ENCODE results near the gene SLX4IP.
A peak's percentile ranks its signal among the peaks of the same experiment; 100 is the strongest.

Gene SLX4IP

GRCh38 chr20:10621149-10621548, 186.0 kb downstream of the SLX4IP start:
- no peak for DNase-seq
- Histone ChIP-seq H3K27ac (no peak overlapping the region), H3K4me3 (ENCODE audit: low read depth, low read length) (no peak overlapping the region), H3K36me3 (replicated peaks) (no peaks in the 10 kb centered on the region), H3K27me3 (replicated peaks) (no peaks in the 10 kb centered on the region)
- TF ChIP-seq, protein P1, sequence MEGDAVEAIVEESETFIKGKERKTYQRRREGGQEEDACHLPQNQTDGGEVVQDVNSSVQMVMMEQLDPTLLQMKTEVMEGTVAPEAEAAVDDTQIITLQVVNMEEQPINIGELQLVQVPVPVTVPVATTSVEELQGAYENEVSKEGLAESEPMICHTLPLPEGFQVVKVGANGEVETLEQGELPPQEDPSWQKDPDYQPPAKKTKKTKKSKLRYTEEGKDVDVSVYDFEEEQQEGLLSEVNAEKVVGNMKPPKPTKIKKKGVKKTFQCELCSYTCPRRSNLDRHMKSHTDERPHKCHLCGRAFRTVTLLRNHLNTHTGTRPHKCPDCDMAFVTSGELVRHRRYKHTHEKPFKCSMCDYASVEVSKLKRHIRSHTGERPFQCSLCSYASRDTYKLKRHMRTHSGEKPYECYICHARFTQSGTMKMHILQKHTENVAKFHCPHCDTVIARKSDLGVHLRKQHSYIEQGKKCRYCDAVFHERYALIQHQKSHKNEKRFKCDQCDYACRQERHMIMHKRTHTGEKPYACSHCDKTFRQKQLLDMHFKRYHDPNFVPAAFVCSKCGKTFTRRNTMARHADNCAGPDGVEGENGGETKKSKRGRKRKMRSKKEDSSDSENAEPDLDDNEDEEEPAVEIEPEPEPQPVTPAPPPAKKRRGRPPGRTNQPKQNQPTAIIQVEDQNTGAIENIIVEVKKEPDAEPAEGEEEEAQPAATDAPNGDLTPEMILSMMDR (IDR thresholded peaks at IDR 0.05; ENCODE audit: low read depth, low read length, missing control alignments), result no peak
- in situ Hi-C loops (cut with HindIII; ENCODE audit: low pct_ligation_motif_present, low sequenced_read_pairs), result no loop called here

- H3K27ac ChIP-seq, result peak overlapping the region; percentile 82
These were observed 187.7 kb downstream of the SLX4IP start for GRCh38 chr20:10622657-10623418.

DNA sequence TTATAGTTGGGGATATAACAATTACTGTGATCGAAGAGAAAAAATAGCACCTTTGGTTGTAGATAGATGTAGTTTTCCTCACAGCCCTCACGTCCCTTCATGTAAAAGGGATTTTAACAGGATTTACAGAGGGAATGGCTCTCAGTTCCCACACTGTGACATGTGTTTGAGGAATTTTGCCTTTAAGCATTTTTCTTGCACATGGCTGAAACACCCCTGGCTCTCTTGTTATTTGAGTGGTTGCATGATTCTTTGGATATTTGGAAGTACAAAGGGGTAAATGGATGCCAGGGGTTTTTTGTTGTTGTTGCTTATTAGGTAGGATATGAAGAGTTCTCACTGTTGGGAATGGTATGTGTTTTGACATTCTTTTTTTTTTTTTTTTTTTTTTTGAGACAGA, 190.5 kb downstream of the SLX4IP start:
- no peak overlapping the region for H3K4me3 ChIP-seq (ENCODE audit: low read depth, low read length)
- no peaks in the 10 kb centered on the region for H3K27me3 ChIP-seq (replicated peaks)
- no peak for DNase-seq
- no peaks in the 10 kb centered on the region for H3K36me3 ChIP-seq (replicated peaks)
- no peak overlapping the region for H3K27ac ChIP-seq
- TF ChIP-seq, protein P1 (IDR thresholded peaks at IDR 0.05; ENCODE audit: low read depth, low read length, missing control alignments), result no peak
- in situ Hi-C loops (cut with HindIII; ENCODE audit: low pct_ligation_motif_present, low sequenced_read_pairs), result no loop called here

More at GRCh38 chr20:10622657-10623418, 187.7 kb downstream of the SLX4IP start:
- TF ChIP-seq, protein P1 (IDR thresholded peaks at IDR 0.05; ENCODE audit: low read depth, low read length, missing control alignments), result peak; percentile 3
- H3K4me3 ChIP-seq (ENCODE audit: low read depth, low read length), result no peak overlapping the region
- in situ Hi-C loops (cut with HindIII; ENCODE audit: low pct_ligation_motif_present, low sequenced_read_pairs), result no loop called here
- peak; percentile 71 for DNase-seq
- no peaks in the 10 kb centered on the region for H3K27me3 ChIP-seq (replicated peaks)
- H3K36me3 ChIP-seq (replicated peaks), result no peaks in the 10 kb centered on the region

DNA sequence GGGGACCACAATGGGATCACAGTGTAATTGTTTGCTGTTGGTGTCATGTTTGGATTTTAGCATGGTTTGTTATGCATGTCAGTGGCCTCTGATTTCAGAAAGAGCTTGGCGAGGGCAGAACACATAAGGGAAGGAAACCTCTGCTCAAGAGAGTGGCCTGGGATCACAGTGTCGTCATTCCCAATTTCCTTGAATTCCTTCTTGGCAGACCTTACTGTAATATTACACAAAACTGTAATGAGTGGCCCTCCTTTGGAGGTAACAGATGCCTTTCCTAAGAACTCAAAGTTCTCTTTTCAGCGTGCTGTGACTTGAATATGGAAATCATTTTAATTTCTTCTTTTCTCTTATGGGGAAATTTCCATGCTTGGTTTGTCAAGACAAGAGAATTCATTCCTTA, 191.8 kb downstream of the SLX4IP start:
- Histone ChIP-seq H3K27me3 (replicated peaks) (no peaks in the 10 kb centered on the region), H3K27ac (no peak overlapping the region), H3K4me3 (ENCODE audit: low read depth, low read length) (no peak overlapping the region), H3K36me3 (replicated peaks) (no peaks in the 10 kb centered on the region)
- TF ChIP-seq, protein P1 (IDR thresholded peaks at IDR 0.05; ENCODE audit: low read depth, low read length, missing control alignments), result no peak
- DNase-seq, result no peak
- in situ Hi-C loops (cut with HindIII; ENCODE audit: low pct_ligation_motif_present, low sequenced_read_pairs), result no loop called here

GRCh38 chr20:10629946-10630650, 195.0 kb downstream of the SLX4IP start:
- in situ Hi-C loops (cut with HindIII; ENCODE audit: low pct_ligation_motif_present, low sequenced_read_pairs), result no loop called here
- no peak overlapping the region for H3K4me3 ChIP-seq (ENCODE audit: low read depth, low read length)
- no peaks in the 10 kb centered on the region for H3K36me3 ChIP-seq (replicated peaks)
- no peak for DNase-seq
- TF ChIP-seq, protein P1 (IDR thresholded peaks at IDR 0.05; ENCODE audit: low read depth, low read length, missing control alignments), result no peak
- no peak overlapping the region for H3K27ac ChIP-seq
- no peaks in the 10 kb centered on the region for H3K27me3 ChIP-seq (replicated peaks)
